Raji (cell line): ENCODE data around the gene CYP1A2.

Source experiments
- POLR2A ChIP-seq: IDR thresholded peaks from 2 replicates; pipeline ENCODE4 v1.6.1; 2011; ENCODE audit warnings: low read depth, low read length, control low read depth; ENCODE audit not compliant: insufficient read depth

Gene CYP1A2

DNA sequence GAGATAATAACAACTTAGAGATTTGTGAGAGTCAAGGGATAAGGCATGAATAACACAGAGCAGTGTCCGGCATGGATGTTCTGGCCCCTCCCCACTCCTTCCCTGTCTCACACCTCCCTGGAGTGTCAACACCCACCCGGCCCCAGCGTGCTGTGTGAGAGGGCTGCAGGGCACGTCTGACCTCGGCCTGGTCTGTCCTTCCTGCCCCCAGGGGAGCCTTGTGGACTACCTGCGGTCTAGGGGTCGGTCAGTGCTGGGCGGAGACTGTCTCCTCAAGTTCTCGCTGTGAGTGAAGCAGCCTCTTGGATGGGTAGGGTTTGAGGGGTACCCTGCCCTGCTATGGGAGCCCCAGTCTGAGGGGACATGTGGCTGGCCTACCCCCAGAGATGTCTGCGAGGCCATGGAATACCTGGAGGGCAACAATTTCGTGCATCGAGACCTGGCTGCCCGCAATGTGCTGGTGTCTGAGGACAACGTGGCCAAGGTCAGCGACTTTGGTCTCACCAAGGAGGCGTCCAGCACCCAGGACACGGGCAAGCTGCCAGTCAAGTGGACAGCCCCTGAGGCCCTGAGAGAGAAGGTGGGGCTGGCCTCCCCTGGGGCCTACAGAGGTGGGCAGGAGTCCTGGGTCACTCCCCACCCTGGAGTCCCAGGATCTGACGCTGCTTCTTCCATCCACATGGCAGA is 52.8 kb downstream of the CYP1A2 start:
- no peak for TF ChIP-seq POLR2A

DNA sequence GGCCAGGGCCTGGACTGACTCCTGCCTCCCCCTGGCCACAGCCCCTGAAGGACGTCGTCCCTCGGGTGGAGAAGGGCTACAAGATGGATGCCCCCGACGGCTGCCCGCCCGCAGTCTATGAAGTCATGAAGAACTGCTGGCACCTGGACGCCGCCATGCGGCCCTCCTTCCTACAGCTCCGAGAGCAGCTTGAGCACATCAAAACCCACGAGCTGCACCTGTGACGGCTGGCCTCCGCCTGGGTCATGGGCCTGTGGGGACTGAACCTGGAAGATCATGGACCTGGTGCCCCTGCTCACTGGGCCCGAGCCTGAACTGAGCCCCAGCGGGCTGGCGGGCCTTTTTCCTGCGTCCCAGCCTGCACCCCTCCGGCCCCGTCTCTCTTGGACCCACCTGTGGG is 53.6 kb downstream of the CYP1A2 start:
- TF ChIP-seq POLR2A: no peak

DNA sequence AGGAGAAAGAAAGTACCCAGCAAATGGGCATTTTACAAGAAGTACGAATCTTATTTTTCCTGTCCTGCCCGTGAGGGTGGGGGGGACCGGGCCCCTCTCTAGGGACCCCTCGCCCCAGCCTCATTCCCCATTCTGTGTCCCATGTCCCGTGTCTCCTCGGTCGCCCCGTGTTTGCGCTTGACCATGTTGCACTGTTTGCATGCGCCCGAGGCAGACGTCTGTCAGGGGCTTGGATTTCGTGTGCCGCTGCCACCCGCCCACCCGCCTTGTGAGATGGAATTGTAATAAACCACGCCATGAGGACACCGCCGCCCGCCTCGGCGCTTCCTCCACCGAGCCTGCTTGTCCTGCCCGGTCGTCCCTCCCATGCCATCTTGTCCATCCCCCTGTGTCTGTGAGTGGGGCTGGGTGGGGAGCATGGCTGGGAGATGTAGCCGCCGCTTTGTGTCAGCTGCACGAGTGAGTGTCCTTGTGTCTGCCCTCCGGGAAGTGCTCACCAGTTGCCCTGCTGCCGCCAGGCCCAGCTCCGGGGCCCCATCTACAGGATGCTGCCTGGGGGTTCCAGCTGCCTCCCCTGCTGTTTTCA is 54.3 kb downstream of the CYP1A2 start:
- TF ChIP-seq POLR2A: no peak

DNA sequence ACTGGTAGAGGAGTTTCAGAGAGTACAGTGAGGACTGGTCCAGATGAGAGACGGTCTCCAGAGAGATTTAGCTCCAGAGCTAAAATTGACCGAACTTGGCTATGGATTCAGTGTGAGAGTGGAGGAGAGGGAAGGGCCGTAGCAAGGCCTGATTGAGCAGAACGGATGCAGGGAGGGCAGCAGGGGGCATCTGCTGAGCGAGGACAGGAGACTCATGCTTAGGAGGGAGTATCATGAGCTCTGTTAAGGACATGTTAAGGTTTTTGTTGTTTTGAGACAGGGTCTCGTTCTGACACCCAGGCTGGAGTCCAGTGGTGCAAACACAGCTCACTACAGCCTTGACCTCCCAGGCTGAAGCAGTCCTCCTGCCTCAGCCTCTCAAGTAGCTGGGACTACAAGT is 56.3 kb downstream of the CYP1A2 start:
- TF ChIP-seq POLR2A: no peak
